AG10803 (cell line): ENCODE data around the gene CPSF7.
A peak's percentile ranks its signal among the peaks of the same experiment; 100 is the strongest.

Source experiments
- DNase-seq: peaks from one replicate; pipeline ENCODE4 v3.0.0; 2010; ENCODE audit warnings: low read depth
- H3K4me3 ChIP-seq: 2 replicates; pipeline ENCODE4 v1.5.1; 2011; ENCODE audit warnings: mild to moderate bottlenecking, low read length, control low read depth
- CTCF ChIP-seq: conservative IDR thresholded peaks from 2 replicates; pipeline ENCODE4 v1.5.1; 2011; ENCODE audit warnings: mild to moderate bottlenecking, low read length, control low read depth, inconsistent platforms

The CPSF7 gene

DNA sequence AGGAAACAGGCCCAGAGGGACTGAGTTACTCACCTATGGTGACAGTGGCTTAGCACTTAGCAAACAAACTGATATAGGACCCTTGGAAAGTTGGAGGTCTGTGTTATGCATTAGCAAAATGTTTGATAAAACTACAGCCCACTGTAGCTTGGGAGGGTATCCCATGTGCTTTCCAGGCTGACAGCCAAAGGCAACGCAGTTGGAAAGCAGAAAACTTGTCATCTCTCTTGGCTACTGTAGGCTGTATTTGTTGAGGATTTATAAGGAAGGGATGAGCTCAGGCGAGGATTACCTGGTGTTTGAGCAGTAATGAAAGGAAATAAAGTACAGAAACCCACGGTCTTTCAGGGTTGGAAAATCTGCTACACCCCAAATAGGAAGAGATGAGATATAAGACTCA lies 23.9 kb upstream of the CPSF7 start:
- TF ChIP-seq CTCF = no peak
- H3K4me3 ChIP-seq = no peak overlapping the region
- DNase-seq = no peak

DNA sequence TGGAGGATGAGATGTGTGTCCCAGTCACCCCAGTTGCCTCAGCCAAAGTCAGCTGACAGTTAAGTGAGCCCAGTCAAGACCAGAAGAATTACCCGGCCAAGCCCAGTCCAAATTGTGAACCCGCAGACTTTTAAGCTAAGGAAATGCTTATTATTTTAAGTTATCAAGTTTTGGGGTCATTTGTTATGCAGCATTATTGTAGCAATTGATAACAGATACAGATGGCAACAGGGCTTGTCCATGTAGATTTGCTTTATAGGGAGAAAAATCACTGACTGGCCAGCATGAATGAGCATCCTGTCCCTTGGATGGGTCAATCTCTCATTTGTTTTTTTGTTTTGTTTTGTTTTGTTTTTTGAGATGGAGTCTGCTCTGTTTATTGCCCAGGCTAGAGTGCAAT lies 23.1 kb upstream of the CPSF7 start:
- DNase-seq = no peak
- no peak for TF ChIP-seq CTCF
- no peak overlapping the region for H3K4me3 ChIP-seq

- no peak overlapping the region for H3K4me3 ChIP-seq
- TF ChIP-seq CTCF = no peak
- no peak for DNase-seq
Measured at GRCh38 chr11:61448552-61448927, 18.8 kb upstream of the CPSF7 start.

DNA sequence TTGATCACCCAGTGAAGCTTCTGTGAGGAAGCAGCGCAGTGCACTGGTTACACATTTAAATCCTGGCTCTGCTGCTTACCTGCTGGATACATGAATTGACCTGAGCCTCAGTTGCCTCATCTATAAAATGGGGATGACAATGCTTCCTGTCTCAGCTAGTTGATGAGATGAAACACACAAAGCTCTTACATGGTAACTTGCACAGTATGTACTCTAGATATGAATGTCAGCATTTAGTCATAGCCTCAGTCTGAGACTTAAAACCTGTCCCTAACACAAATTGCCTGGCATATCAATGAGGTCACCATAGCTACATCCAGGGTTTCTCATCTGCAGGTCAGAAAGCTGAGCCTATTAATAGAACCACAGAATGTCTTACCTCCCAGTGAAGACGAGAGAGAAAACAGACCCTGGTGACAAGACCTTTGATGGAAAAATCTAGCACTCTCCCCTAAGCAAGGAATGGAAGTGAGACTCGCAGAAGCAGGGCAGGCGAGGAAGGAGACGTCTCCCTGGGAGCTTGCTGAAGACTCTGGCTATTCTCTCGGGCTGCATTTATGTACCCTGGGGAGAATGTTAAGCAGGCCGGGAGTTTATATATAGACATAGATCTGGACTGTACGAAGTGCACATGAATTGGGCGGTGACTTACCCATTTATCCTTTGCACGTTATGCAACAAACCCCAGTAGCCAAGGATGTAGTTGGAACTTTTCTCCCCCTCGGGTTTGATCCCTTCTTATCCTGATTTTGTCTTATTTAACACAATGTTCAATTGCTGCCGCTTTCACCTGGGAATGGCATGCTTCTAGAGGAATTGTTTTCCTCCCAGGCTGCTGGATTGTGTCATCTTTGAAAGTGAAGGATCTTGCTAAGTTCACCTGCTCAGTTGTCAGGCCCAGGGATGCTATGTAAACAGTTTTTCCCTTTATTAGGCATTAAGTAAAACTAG lies 18.1 kb upstream of the CPSF7 start:
- no peak overlapping the region for H3K4me3 ChIP-seq
- no peak for TF ChIP-seq CTCF
- DNase-seq = no peak

GRCh38 chr11:61446211-61446651 lies 16.5 kb upstream of the CPSF7 start:
- H3K4me3 ChIP-seq = no peak overlapping the region
- peak; percentile 94 for DNase-seq
- TF ChIP-seq CTCF = peak; percentile 95

DNA sequence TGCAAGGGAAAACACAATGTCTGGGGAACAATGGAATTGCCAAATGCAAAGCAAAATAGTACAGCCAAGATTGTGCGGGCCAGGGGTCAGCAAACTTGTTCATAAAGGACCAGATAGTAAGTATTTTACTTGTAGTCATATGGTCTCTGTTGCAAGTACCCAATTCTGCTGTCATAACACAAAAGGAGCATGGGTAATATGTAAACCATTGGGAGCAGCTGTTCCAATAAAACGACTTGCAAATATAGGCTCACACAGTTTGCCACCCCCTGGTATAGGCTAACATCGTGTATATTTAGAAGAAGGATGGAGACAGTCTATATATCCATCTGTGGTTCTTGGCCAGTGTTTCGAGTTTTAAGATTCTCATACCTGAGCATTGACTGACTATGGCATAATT lies 15.7 kb upstream of the CPSF7 start:
- H3K4me3 ChIP-seq = no peak overlapping the region
- DNase-seq = no peak
- no peak for TF ChIP-seq CTCF

DNA sequence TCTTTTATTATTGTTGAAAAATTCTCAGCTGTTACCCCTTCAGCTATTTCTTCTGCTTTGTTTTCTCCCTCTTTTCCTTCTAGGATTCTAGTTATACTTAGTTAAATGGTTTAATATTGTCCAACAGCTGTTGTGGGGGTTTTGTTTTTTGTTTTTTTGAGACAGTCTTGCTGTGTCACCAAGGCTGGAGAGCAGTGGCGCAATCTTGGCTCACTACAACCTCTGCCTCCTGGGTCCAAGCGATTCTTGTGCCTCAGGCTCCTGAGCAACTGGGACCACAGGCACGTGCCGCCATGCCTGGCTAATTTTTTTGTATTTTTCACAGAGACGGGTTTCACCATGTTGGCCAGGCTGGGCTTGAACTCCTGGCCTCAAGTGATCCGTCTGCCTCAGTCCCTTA lies 12.8 kb upstream of the CPSF7 start:
- no peak overlapping the region for H3K4me3 ChIP-seq
- TF ChIP-seq CTCF = no peak
- peak; percentile 17 for DNase-seq
